ENCODE results near the gene STX4.

DNA sequence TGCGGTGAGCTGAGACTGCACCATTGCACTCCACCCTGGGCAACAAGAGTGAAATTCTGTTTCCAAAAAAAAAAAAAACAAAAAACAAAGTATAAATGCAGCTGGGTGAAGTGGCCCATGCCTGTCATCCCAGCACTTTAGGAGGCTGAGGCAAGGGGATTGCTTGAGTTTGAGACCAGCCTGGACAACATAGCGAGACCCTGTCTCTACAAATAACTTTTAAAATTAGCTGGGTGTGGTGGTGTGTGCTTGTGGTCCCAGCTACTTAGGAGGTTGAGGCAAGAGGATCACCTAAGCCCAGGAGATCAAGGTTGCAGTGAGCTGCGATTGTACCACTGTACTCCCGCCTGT lies 10.1 kb upstream of the STX4 start:
- TF ChIP-seq POLR2AphosphoS5 (IDR thresholded peaks at IDR 0.05) = no peak
- TF ChIP-seq, protein P1, sequence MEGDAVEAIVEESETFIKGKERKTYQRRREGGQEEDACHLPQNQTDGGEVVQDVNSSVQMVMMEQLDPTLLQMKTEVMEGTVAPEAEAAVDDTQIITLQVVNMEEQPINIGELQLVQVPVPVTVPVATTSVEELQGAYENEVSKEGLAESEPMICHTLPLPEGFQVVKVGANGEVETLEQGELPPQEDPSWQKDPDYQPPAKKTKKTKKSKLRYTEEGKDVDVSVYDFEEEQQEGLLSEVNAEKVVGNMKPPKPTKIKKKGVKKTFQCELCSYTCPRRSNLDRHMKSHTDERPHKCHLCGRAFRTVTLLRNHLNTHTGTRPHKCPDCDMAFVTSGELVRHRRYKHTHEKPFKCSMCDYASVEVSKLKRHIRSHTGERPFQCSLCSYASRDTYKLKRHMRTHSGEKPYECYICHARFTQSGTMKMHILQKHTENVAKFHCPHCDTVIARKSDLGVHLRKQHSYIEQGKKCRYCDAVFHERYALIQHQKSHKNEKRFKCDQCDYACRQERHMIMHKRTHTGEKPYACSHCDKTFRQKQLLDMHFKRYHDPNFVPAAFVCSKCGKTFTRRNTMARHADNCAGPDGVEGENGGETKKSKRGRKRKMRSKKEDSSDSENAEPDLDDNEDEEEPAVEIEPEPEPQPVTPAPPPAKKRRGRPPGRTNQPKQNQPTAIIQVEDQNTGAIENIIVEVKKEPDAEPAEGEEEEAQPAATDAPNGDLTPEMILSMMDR (IDR thresholded peaks at IDR 0.05) = no peak
- no peak for TF ChIP-seq POLR2A (IDR thresholded peaks at IDR 0.05)

Measured in breast epithelium (tissue), 3 donors.